ENCODE measurements around the gene PTGES3L. TPM values are rescaled to one million over a fixed set of nuclear protein-coding genes. Genes with fewer than 3 reads are reported as not detected.

Gene PTGES3L
- total and polyA plus RNA-seq, 2 of the 13 experiments (the other 11 are each of a cell fraction or from before 2014, with no cell fraction given), result 1.2 to 2.9 TPM

DNA sequence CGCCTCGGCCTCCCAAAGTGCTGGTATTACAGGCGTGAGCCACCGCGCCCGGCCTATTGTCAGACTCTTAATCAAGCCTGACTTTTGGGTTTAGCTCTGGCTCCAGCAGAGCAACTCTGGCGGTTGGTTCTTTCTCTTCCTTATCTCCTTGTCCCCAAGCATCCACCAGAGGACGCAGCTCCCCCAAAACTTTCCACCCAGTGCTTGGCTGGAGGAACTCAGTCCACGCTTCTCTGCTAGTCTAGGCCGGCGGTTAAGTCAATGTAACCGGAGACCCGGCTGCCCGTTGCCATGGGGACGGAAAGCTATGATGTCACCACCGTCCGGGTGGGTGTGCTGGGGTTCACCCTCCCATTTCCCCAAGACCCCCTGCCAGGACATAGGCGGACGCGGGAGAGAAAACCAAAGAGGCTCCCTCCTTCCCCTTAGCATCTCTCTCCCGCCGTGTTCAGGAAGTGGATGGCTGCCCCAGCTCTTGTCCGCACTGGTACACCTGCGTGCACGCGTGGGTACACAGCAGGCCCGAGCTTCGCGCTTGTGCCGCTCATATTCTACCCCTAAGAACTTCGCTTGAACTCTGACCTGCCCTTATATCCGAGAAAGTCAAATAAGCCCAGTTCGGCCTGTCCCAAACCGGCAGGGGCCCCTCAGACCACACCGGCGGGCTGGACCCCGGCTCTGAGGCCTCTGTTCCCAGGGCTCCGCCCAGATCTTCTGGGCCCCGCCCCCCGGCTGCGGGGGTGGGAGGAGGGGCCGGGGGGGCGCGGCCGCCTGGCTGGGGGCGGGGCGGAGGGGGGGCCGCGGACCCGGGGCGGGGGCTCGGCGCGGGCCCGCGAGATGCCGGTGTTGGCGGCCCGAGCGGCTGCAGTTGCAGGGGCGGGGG, 44.8 kb upstream of the PTGES3L start, which contains the start of gene RND2 (continued):
- peak; percentile 73; the same call in 1 of the 2 replicates for TF ChIP-seq ZNF501 (CRISPR knock-in tag; IDR thresholded peaks at IDR 0.05)
- TF ChIP-seq RBFOX2 (IDR thresholded peaks at IDR 0.05; ENCODE audit: low read depth, low read length), result no peak
- TF ChIP-seq ZBTB7A (CRISPR knock-in tag; IDR thresholded peaks at IDR 0.05), result no peak
- no peak for TF ChIP-seq NFYC (CRISPR knock-in tag; IDR thresholded peaks at IDR 0.05)
- 0 out of 2 replicates have a peak, but pooled peaks have one; percentile 67 for TF ChIP-seq KDM4B (CRISPR knock-in tag; IDR thresholded peaks at IDR 0.05)
- TF ChIP-seq ISL2 (CRISPR knock-in tag; IDR thresholded peaks at IDR 0.05), result 0 out of 2 replicates have a peak, but pooled peaks have one; percentile 40
- TF ChIP-seq ZNF10 (CRISPR knock-in tag; IDR thresholded peaks at IDR 0.05; ENCODE audit: borderline replicate concordance, low read depth), result no peak
- TF ChIP-seq, protein P1, sequence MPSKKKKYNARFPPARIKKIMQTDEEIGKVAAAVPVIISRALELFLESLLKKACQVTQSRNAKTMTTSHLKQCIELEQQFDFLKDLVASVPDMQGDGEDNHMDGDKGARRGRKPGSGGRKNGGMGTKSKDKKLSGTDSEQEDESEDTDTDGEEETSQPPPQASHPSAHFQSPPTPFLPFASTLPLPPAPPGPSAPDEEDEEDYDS (CRISPR knock-in tag; IDR thresholded peaks at IDR 0.05), result peak; percentile 47; the same call in 1 of the 2 replicates
- TF ChIP-seq MYC (CRISPR knock-in tag; IDR thresholded peaks at IDR 0.05; ENCODE audit: borderline replicate concordance), result peak; percentile 69; the same call in 1 of the 2 replicates
- peak; percentile 55; the same call in 1 of the 2 replicates for TF ChIP-seq ZNF12 (CRISPR knock-in tag; IDR thresholded peaks at IDR 0.05)
- TF ChIP-seq, protein P2, sequence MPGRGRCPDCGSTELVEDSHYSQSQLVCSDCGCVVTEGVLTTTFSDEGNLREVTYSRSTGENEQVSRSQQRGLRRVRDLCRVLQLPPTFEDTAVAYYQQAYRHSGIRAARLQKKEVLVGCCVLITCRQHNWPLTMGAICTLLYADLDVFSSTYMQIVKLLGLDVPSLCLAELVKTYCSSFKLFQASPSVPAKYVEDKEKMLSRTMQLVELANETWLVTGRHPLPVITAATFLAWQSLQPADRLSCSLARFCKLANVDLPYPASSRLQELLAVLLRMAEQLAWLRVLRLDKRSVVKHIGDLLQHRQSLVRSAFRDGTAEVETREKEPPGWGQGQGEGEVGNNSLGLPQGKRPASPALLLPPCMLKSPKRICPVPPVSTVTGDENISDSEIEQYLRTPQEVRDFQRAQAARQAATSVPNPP (CRISPR knock-in tag; IDR thresholded peaks at IDR 0.05), result no peak
- no peak for TF ChIP-seq HDAC6 (IDR thresholded peaks at IDR 0.05; ENCODE audit: low read depth, low read length)
- peak; percentile 55; the same call in 1 of the 2 replicates for TF ChIP-seq HDAC2 (CRISPR knock-in tag; IDR thresholded peaks at IDR 0.05)
- no peak for TF ChIP-seq POLR2G (IDR thresholded peaks at IDR 0.05; ENCODE audit: low read depth, low read length)
- no peak for TF ChIP-seq NBN (conservative IDR thresholded peaks at IDR 0.05)
- no peak for TF ChIP-seq E2F5 (CRISPR knock-in tag; conservative IDR thresholded peaks at IDR 0.05)
- no peak for TF ChIP-seq ZNF562 (CRISPR knock-in tag; IDR thresholded peaks at IDR 0.05; ENCODE audit: borderline replicate concordance)
- TF ChIP-seq ZBTB39 (CRISPR knock-in tag; IDR thresholded peaks at IDR 0.05), result no peak
- TF ChIP-seq RAD21 (CRISPR knock-in tag; IDR thresholded peaks at IDR 0.05), result peak; percentile 96
- no peak for TF ChIP-seq IKZF1 (IDR thresholded peaks at IDR 0.05)
- TF ChIP-seq RXRA (CRISPR knock-in tag; IDR thresholded peaks at IDR 0.05), result peak; percentile 33; the same call in 1 of the 2 replicates
- TF ChIP-seq MLLT10 (CRISPR knock-in tag; IDR thresholded peaks at IDR 0.05), result no peak
- TF ChIP-seq ZNF776 (CRISPR knock-in tag; IDR thresholded peaks at IDR 0.05), result no peak
- no peak for TF ChIP-seq MED13 (CRISPR knock-in tag; IDR thresholded peaks at IDR 0.05)
- TF ChIP-seq ZNF234 (CRISPR knock-in tag; conservative IDR thresholded peaks at IDR 0.05), result no peak
- no peak for TF ChIP-seq RAD51 (IDR thresholded peaks at IDR 0.05; ENCODE audit: borderline replicate concordance)
- 0 out of 2 replicates have a peak, but pooled peaks have one; percentile 46 for TF ChIP-seq ZNF567 (CRISPR knock-in tag; IDR thresholded peaks at IDR 0.05; ENCODE audit: borderline replicate concordance)
- TF ChIP-seq PHF5A (CRISPR knock-in tag; IDR thresholded peaks at IDR 0.05; ENCODE audit: low read depth, unreplicated experiment), result peak; percentile 45

All from HepG2 (cell line).